Fibroblast of skin of left quadriceps (primary cell): ENCODE data around the gene LASP1.

Experiments
- DNase-seq, 2 experiments: peaks; one replicate each; pipeline ENCODE4 v3.0.0-alpha.2; 2013; ENCODE audit warnings: low read depth in 2 of 2

Gene LASP1

GRCh38 chr17:38869526-38870258 is at the start of gene LASP1:
LASP1 (plus strand) TSS chr17:38870058; CDS start chr17:38870190, 132 bp downstream.
- DNase-seq, result peak; percentile 78 to 84

GRCh38 chr17:38824899-38825761 is 44.7 kb upstream of the LASP1 start, which contains the start of gene CWC25:
CWC25 (minus strand) TSS chr17:38825321; CDS start chr17:38825183, 138 bp downstream.
- peak; percentile 92 to 94 for DNase-seq

GRCh38 chr17:38825762-38826247 is 44.1 kb upstream of the LASP1 start:
- no peak for DNase-seq

GRCh38 chr17:38844261-38844757 is 25.5 kb upstream of the LASP1 start:
- DNase-seq, result no peak

GRCh38 chr17:38848557-38848891 is 21.3 kb upstream of the LASP1 start:
- DNase-seq, result no peak

- no peak for DNase-seq
Observed at GRCh38 chr17:38848939-38849605, 20.8 kb upstream of the LASP1 start.

- no peak for DNase-seq
Observed at GRCh38 chr17:38850374-38850773, 19.5 kb upstream of the LASP1 start.

- DNase-seq, result no peak
Observed at GRCh38 chr17:38851434-38851833, 18.4 kb upstream of the LASP1 start.

- DNase-seq, result no peak
Observed at GRCh38 chr17:38852771-38853291, 17.0 kb upstream of the LASP1 start.

- DNase-seq, result peak; percentile 94 to 96
Observed at GRCh38 chr17:38853292-38854219, 16.3 kb upstream of the LASP1 start, which contains the start of gene RPL23. RPL23 (minus strand) TSS chr17:38853721; CDS start chr17:38853710, 11 bp downstream.

GRCh38 chr17:38855101-38855714 is 14.7 kb upstream of the LASP1 start:
- DNase-seq, result peak; percentile 72 to 75

- no peak for DNase-seq
Observed at GRCh38 chr17:38857271-38857670, 12.6 kb upstream of the LASP1 start.

GRCh38 chr17:38861399-38861843 is 8.4 kb upstream of the LASP1 start:
- no peak for DNase-seq

GRCh38 chr17:38864636-38865398 is 5.0 kb upstream of the LASP1 start:
- no peak for DNase-seq

GRCh38 chr17:38867179-38867967 is 2.5 kb upstream of the LASP1 start:
- DNase-seq, result peak in 1 of 2 experiments; percentile 44

- DNase-seq, result peak in 1 of 2 experiments; percentile 46
Observed at GRCh38 chr17:38867968-38868816, 1.7 kb upstream of the LASP1 start.

- peak; percentile 80 to 81 for DNase-seq
Observed at GRCh38 chr17:38868817-38869525, 887 bp upstream of the LASP1 start.
